ENCODE results near the gene AQP12A.

AQP12A gene

DNA sequence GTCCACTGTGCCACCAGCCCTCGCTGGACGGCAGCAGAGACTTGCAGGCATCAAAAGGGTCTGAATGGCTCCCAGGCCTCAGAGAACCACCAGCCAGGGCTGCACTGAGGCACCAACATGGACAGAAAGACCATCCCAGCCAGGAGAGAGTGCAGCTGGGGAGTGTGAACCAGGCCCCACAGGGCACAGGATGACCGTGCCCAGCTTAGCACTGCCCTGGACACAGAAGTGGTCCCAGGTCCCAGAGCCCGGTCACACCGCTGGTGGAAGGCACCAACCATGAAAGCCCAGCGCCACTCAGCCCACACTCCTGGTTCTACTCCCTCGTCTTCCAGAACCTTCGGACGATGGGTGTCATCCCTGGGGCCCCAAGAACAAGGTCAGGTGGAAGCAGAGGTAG is 20.5 kb downstream of the AQP12A start:
- no peak for DNase-seq

DNA sequence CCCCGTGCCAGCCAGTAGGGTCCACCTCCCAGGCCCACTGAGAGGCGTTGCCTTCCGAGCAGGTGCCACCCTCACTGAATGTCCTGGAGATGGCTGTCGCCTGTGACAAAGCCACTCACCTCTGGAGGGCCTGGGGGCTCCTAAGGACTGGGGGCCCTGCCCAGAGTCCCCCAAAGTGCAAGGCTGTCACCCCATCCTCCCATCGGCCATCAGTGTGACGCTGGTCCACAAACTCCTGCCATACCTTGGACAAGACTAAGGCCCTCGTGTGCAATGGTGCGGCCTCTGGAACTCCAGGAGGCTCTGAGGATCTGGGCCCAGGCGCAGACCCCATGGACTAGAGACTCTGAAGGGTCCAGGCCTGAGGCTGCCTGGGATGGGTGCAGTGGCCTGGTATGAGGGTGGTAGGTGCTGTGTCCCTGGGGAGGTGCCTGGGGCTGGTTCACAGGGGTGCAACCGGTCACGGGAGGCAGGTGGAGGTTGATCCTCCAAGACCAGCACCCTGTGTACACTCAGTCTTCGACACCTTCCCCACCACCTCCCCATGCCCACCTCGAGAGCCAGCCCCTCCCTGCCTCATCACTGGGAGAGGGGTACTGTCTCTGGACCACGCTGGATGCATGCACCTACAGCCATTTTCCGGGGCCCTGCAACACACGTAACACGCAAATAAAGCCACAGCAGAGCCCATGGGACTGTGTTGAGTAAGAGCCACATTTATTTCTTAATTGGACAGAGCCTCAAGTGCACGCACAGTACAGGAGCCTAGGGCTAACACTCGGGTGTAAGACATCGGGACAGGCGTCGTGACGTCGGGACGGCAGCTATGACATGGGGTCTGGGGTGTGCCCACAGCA is 21.6 kb downstream of the AQP12A start:
- no peak for DNase-seq

DNA sequence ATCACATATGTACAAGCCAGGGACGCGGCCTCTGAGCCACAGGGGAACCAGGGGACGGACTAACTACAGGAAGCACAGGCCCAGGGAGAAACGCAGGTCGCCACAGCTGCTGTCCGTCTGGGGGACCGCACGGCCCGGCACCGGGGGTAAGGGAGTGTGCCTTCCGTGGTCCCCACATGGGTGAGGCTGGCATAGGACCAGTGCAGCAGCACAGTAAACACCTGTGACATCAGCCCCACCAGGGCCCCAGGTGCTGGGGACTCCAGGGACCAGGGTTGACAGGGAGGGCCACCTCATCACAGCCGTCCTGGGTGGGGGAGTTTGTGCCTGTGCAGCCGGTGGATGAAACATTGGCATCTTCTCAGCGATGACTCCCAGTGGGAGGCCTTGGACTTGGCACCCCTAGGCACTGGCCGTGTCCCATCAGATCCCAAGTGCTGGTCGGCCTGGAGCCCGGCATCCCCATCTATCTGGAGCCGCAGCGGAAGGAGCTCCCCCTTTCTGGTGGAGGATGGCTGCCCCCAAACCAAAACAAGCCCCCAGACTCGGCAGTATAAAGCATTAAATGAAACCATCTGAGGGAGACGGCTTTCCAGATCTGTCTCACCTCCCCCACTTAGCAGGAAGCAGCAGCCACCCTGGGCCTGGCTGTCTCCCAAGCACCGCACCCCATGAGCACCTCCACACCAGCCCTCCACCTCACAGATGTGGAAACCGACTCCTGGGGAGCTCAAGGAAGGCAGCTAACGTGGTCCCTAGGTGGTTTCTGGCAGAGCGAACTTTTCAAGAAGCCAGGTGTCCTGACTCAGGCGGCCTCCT is 22.5 kb downstream of the AQP12A start:
- no peak for DNase-seq

DNA sequence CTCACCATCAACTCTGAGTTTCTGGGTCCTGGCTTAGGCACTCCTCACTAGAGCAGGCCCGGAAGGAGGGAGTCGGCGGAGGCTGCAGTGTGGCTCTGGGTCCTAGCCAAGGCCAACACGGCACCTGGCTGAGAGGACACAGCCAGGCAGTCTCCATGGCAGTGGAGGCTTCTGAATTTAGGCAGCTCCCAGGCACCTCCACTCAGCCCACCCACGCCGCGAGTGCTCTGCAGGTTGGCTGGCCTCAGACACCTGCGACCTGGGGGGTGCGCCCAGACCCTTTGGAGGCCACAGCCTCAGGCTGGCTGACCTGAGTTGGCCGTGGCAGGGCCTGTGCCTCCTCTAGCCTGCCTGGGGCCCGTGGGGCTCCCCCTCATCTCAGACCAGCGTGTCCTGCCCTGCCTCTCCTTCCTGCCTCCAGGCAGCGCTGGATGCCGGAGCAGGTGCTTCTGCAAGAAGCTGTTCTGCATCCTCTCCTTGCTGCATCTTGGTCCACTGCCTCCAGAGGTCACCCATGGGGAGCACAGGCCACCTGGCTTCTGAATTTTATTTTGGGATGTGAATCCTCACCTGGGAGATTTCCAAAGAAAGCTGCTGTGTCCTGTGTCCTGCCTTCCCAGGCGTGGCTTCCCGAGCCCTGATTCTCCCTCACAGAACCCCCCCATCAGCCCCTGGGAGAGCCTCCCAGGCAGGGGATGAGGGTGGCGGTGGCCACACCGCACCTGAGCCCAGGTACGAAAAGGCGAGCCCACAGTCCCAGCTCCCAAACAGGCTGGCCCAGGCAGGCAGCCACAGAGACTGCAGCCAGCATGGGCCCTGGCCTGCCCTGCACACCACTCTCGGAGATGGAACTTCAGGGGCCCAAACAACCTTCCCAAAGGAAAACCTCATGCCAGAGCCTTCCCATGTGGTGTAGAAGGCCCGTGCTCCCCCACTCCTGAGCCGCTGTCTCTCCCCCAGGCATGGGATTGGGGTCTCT is 23.4 kb downstream of the AQP12A start:
- DNase-seq: no peak

DNA sequence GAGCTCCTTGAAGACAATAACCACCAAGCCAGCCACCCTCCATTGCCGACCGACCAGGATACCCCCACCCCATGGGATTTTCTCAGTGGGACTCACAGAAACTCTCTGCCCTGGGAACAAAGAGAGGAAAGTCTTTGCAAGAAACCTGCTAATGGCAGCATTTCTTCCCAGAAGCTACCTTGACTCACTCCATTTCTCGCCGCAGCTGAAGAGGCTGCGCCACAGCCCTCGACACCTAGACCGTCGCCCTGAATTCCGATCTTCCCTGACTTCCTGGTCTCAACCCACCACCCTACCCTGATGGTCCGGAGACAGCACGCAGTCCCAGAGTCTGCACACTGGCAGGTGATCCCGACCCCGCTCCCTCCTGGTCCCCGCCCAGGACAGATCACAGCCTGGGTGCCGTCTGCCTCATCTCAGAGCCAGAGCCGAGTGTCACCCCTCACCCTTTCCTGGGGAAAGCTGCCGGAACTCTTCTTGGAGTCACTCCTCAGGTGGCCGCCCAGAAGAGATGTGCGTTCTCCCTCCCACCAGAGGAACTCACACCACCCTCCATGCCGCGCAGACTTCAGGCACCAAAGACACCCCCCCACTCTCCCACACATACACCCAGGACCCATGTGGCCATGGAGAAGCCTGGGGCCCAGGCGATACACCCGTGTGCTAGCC is 24.6 kb downstream of the AQP12A start:
- no peak for DNase-seq

DNA sequence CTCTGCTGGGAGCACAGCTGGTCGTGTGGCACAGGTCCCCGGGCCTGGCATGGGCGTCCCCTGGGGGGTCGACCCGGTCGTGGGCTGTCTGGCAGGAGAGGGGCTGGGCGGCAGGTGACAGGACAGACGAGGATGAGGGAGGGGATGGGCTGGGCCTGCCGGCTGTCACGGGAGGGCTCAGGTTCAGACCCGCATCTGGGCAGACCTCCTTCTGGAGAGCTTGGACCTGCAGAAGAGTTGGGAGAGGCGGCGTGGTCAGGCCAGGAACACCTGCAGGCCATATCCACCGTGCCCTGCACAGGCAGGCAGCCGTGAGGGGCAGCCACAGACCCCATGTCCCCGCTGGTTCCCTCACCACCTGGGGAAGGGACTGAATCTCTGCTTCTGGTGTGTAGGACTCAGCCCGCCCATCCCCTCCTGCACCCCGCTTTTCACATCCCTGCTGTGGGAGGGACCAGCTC is 25.5 kb downstream of the AQP12A start:
- DNase-seq: no peak

DNA sequence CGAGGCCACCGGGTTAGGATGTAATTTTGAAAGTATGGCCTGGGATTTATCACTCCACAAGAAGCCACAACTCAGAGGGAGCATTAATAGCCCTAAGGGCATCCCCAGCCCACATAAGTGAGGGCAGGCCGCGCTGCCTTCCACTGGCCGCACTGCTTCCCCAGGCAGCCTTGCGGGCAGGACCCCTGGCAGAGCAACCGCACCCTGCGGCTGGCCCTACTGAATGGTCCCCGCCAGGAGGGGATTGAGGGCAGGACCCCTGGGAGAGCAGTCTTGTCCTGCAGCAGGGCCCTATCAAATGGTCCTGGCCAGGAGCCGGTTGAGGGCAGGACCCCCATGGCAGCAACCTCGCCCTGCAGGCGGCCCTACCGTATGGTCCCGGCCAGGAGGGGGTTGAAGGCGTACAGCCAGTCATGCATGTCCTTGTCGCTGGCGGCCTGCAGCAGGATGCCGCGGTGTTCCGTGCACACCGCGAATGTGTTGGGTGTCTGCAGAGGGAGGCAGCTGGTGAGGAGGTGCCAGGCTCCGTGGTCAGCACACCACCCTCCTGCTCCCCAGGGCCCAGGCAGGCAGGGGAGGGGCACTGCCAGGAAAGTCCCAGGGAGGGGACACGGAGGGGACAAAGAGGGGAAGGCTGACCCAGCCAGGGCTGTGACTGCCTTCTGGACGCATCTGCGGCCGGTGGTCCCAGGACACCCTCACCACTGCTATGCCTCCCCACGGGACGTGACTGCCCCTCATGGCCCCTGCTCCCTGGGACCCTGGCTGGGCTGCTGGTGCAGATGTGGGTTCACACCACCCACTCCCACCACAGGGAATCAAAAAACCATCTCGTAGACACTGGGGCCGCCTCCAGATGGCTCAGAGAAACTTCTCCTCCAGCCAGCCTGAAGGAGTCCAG is 26.3 kb downstream of the AQP12A start:
- DNase-seq: no peak

DNA sequence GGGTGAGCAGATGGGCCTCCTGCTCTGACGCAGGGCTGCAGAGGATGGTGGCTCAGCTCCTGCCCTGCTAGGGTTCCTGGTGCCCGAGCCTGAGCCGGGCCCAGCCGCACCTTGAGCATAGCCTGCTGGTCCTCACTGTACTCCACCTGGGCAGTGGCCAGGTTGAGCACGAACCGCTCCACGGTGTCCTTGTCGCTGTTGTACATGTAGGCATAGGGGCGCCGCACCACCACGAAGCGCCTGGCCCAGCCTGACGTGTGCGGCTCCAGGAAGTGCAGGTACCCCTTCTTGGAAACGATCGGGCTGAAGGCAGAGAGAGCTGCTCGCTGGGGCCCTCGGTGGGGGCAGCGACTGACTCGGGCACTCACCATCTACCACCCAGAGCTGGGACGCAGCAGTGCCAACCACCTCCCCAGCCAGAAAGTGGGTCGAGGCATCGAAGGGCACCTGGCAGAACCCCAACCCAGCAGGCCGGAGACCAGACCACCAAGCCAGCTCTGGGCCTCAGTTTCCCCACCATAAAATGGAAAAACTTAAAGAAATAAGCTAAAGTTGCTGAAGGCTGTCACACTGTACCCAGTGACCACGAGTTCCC is 27.3 kb downstream of the AQP12A start:
- no peak for DNase-seq

DNA sequence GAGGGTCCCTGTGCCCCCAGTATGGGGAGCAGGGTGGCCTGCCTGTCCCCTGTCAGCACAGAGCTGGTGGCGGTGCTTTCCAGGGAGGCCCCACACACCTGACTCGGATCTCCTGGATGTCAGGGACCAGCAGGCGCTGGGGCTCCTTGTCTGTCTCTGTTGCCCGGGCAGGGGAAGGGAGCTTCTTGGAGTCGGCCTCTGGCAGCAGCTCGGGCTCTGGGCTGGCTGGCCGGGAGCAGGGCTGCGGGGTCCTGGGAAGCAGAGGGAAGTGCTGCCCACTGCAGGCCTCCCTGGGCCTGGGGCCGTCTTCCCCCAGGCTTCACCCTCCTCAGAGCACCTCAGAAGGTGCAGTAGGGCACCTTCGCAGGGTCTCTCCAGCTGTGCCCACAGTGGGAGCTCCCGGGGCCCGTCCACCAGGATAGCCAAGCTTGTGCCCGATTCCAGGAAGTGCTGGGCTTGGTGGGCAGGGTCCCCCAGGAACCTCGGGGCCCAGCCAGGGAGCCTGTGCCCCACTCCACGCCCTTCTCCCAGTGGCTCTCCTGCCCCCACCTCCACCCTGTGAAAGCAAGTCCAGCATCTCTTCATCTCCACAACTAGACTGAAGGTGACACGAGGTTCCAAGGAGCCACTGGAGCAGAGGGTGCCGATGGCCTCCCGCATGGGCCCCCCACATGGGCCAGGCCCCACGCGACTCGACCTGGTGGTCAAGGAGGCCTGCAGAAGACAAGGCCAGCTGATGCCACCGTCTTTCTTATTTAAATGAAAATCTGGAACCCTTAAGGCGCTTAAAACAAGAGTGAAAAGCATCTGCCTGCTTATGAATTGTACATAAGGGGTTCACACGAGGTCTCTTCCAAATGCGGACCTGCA is 28.2 kb downstream of the AQP12A start:
- DNase-seq: no peak

DNA sequence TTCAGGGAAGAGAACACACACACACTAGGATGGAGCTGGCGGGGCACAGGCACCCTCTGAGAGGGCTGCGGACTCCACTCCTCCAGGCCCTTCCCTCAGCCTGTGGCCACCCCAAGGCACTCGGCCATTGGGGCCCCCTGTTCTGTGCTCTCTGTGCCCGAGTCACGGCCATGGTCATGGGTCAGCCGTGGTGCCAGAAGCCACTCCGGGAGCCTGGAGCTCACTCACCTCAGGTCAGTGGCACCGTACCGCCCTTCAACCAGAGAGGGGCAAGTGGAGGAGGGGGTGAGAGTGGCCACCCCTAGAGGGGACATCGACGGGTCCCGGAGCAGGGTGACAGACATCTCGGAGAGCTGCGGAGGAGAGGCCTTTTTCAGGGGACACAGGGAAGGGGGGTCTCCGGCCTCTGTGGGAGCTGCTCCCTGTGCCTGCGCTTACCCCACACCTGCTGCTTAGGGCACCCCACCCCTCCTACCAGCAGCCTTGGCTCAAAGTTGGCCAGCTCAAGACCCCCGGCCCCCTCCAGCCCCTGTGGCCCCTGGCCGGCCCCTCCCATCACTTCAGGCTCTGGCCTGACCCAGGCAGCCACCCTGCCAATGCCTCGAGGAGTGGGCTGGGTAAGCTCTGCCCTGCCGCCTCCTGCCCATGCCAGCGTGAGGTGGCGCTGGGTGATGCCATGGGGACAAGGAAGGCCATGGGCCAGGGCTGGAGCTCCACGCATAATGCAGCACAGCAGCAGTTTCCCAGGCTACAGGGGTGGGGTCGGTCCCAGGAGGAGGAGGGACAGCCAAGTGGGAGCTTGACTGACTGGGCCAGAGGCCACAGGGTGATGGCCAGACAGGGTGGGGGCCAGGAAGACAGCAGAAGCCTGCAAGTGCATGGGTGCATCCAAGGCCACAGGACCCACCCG is 29.3 kb downstream of the AQP12A start:
- no peak for DNase-seq

DNA sequence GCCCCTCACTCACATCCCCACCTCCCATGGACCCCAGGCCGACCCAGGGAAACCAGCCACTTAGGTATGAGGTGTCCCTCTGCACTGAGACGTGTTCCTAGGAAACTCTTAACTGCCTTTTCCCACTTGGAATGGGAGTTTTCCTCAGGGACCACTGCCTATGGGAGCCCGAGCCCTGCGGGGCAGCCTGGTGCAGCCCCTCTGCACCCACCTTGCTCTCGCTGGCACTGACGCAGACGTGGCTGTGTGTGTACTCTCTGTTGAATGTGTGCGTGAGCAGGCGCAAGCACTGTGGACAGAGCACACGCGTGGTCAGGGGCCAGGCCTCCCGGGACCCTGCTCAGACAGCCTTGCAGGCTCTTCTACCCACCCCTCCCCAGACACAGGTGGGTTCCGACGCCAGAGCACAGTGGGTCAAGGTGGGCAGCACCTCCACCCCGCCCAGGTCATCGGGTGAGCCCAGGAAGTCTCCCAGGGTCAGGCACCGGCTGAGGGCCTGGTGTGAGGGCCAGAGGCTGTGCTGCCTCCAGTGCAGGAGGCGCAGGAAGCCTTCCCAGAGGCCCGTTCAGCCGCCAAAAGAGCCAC is 30.0 kb downstream of the AQP12A start:
- no peak for DNase-seq

DNA sequence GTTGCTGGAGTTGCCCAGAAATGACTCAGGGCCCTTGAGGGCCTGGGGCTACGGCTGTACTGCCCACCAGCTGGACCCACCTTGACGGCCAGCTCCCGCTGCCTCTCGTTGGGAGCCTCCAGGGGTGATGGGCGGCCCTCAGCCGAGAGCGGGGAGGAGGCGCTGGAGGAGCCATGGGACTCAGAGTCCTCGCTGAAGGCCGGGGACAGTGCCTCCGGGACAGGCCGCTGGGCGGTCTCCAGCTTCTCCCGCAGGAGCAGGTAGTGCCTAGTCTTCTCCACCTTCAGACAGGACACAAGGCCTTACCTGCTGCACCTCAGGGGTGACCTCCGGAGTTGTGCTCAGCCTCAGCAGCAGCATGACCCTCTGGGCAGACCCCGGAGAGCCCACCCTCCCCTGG is 30.7 kb downstream of the AQP12A start:
- DNase-seq: no peak

DNA sequence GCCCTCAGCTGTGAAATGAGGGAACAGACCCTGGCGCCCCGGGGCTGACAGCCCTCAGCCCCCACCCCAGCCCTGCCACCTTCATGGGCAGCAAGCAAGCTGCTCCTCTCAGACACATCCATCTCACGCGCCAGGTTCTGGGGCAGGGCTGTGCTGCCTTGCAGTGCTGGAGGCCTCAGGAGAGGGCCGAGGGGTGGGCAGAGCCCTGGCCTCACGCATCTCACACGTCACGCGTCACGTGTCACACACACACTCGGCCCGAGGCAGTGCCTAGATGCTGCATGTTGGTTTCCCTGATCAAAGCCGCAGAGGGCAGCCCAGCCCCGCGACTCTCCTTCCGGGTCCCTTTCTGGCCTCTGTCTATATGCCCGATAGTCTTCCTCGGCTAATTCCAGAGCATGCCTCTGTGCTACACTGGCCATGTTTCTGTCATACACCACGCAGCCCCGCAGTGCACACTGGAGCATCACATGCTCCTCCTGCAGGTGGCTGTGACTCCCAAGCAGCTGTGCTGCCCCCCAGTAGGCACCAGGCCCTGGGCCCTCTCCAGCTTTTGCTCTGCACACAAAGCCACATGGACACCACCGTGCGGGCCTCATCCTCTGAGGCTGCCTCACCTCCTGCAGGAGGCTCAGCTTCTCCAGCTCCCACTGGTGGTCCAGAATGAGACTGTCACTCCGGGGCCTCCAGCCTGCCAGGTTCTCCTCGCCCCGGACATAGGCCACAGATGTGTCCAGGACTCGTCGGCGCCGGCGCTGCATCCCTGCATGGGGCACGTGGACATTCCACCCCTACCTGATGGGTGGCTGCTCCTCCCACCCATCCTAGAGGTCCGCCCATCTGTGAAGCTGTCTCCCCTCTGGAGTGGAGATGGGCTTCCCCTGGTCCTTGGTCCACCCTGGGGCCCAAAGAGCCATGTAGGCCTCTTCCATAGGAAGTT is 31.4 kb downstream of the AQP12A start:
- DNase-seq: no peak

DNA sequence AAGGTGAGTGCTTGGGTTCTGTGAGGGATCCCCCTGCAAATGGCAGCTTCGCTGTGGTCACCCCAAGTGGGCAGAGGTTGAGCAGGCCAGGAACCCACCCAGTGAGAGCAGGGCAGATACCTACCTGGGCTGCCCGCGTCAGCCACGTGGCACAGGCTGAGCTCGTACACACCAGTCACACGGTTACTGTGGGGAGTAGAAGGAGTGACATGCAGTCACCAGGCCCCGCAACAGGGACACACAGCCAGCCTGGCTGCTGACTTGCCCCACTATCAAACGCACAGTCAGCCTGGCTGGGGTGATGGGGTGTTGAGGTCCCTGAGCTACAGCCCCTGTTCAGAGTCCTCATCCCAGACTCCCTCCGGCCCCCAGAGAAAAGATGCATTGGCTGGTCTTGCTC is 32.2 kb downstream of the AQP12A start:
- no peak for DNase-seq

DNA sequence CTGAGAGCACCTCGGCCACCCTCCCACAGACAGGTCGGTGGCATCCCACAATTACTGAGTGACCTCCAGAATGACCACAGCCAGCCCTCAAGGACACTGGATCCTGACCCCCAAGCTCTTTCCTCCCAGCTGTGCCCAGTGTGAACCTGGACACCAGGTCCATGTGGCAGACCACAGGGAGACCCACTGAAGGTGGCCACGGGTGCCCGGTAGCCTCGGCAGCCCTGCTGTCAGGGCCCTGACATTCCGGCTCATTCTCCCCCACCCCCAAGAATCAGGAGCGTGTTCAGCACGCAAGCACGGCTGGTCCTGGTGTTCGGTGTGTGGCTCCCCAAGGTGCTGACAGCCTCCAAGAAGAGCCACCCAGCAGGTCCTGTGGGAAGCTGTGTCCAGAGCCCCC is 32.8 kb downstream of the AQP12A start:
- no peak for DNase-seq

DNA sequence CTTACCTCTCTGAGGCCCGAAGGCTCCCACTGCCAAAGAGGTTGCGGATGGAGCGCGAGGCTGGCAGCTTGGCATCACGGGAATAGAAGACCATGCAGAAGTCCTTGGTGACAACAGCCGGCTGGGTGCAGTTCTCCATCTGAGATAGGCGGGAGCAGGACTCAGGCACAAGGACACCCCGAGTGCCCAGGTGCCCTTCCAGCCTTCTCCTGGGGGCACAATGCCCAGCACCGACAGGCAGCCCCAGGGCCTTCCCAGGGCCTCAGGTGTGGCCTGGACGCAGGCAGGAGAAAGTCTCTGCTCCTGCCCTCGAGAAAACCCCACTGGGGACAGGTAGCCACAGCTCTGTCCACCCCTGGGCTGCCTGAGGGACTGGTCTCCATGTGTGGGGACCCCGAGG is 33.6 kb downstream of the AQP12A start:
- DNase-seq: no peak

DNA sequence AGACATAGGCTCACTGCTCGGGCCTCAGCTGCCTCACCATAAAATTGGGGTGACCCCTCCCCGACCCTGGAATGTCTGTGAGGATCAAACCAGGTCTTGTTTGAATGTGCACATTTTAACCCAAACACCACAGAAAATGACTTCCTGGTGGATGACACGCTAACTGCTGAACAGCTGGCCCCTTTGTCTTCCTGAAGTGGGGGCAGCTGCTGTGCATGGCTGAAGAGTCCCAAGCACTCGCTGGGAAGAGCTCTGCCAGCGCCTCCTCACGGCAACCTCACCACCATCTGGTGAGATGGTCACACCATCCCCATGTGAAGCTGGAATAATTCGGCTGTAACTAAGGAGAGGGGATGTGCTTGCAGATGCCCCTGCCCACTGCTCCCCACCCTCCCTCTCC is 34.0 kb downstream of the AQP12A start:
- no peak for DNase-seq
